Keratinocyte (primary cell): Measurements from ENCODE around the gene SELENOK.

ENCODE experiments used
- CTCF ChIP-seq, 3 experiments: IDR thresholded peaks in 1 of 3; conservative IDR thresholded peaks in 1 of 3; optimal IDR thresholded peaks in 1 of 3; 2 replicates in 2 of 3; 3 replicates in 1 of 3; pipeline versions ENCODE3 to v1.5.1; 2011; ENCODE audit warnings: low read length in 3 of 3, mild to moderate bottlenecking in 3 of 3, moderate library complexity in 2 of 3, control low read depth in 1 of 3, inconsistent platforms in 1 of 3; ENCODE audit not compliant: insufficient read depth in 2 of 3; ENCODE audit errors: extremely low read depth in 1 of 3
- EZH2 ChIP-seq: IDR thresholded peaks from one replicate; pipeline ENCODE4 v1.6.1; 2012; ENCODE audit warnings: inconsistent platforms, mild to moderate bottlenecking, low read length, moderate library complexity

GRCh38 chr3:53846851-53847155 lies 44.9 kb downstream of the SELENOK start:
- TF ChIP-seq CTCF (optimal IDR thresholded peaks at IDR 0.05 in 1 of 3, IDR thresholded peaks at IDR 0.05 in 1 of 3, conservative IDR thresholded peaks at IDR 0.05 in 1 of 3; ENCODE audit: extremely low read depth in 1 of 3, insufficient read depth in 2 of 3, low read length in 3 of 3): no peak
- TF ChIP-seq EZH2: no peak
